Measurements from ENCODE around the gene PCNX3.

The PCNX3 gene

GRCh38 chr11:65599955-65600246, 15.7 kb upstream of the PCNX3 start:
- no peaks in the 10 kb centered on the region for H3K9me3 ChIP-seq (ENCODE audit: control insufficient read depth, insufficient read depth, low read length)
- H3K36me3 ChIP-seq (ENCODE audit: insufficient read depth, low read length), result no peaks in the 10 kb centered on the region
- no peak overlapping the region for H3K9ac ChIP-seq (ENCODE audit: low read depth, low read length)
- H3K4me1 ChIP-seq (ENCODE audit: insufficient read depth, low read length), result no peaks in the 10 kb centered on the region

GRCh38 chr11:65604258-65604657, 11.3 kb upstream of the PCNX3 start:
- peaks cover 5% of the 10 kb centered on the region; the same call in 1 of the 2 replicates for H3K36me3 ChIP-seq (ENCODE audit: insufficient read depth, low read length)
- no peaks in the 10 kb centered on the region for H3K9me3 ChIP-seq (ENCODE audit: control insufficient read depth, insufficient read depth, low read length)
- H3K4me1 ChIP-seq (ENCODE audit: insufficient read depth, low read length), result no peaks in the 10 kb centered on the region
- H3K9ac ChIP-seq (ENCODE audit: low read depth, low read length), result no peak overlapping the region

- no peaks in the 10 kb centered on the region for H3K9me3 ChIP-seq (ENCODE audit: control insufficient read depth, insufficient read depth, low read length)
- peaks cover 5% of the 10 kb centered on the region; the same call in 1 of the 2 replicates for H3K36me3 ChIP-seq (ENCODE audit: insufficient read depth, low read length)
- H3K9ac ChIP-seq (ENCODE audit: low read depth, low read length), result peak overlapping the region; percentile 32; the same call in 1 of the 2 replicates
- peaks cover 4% of the 10 kb centered on the region; the same call in 1 of the 2 replicates for H3K4me1 ChIP-seq (ENCODE audit: insufficient read depth, low read length)
Measured at GRCh38 chr11:65606876-65607613, 8.5 kb upstream of the PCNX3 start.

- H3K9ac ChIP-seq (ENCODE audit: low read depth, low read length), result peak overlapping the region; percentile 32; the same call in 1 of the 2 replicates
- peaks cover 12% of the 10 kb centered on the region; the same call in 1 of the 2 replicates for H3K4me1 ChIP-seq (ENCODE audit: insufficient read depth, low read length)
- peaks cover 5% of the 10 kb centered on the region; the same call in 1 of the 2 replicates for H3K36me3 ChIP-seq (ENCODE audit: insufficient read depth, low read length)
- no peaks in the 10 kb centered on the region for H3K9me3 ChIP-seq (ENCODE audit: control insufficient read depth, insufficient read depth, low read length)
Measured at GRCh38 chr11:65607614-65608426, 7.8 kb upstream of the PCNX3 start.

GRCh38 chr11:65609229-65609628, 6.3 kb upstream of the PCNX3 start:
- no peak overlapping the region for H3K9ac ChIP-seq (ENCODE audit: low read depth, low read length)
- H3K9me3 ChIP-seq (ENCODE audit: control insufficient read depth, insufficient read depth, low read length), result no peaks in the 10 kb centered on the region
- H3K36me3 ChIP-seq (ENCODE audit: insufficient read depth, low read length), result peaks cover 5% of the 10 kb centered on the region; the same call in 1 of the 2 replicates
- H3K4me1 ChIP-seq (ENCODE audit: insufficient read depth, low read length), result peaks cover 12% of the 10 kb centered on the region; the same call in 1 of the 2 replicates

- peaks cover 12% of the 10 kb centered on the region; the same call in 1 of the 2 replicates for H3K4me1 ChIP-seq (ENCODE audit: insufficient read depth, low read length)
- no peak overlapping the region for H3K9ac ChIP-seq (ENCODE audit: low read depth, low read length)
- H3K36me3 ChIP-seq (ENCODE audit: insufficient read depth, low read length), result peaks cover 5% of the 10 kb centered on the region; the same call in 1 of the 2 replicates
Measured at GRCh38 chr11:65609665-65610064, 5.9 kb upstream of the PCNX3 start.

GRCh38 chr11:65610404-65610803, 5.2 kb upstream of the PCNX3 start:
- Histone ChIP-seq H3K4me1 (ENCODE audit: insufficient read depth, low read length) (peaks cover 12% of the 10 kb centered on the region; the same call in 1 of the 2 replicates), H3K9ac (ENCODE audit: low read depth, low read length) (no peak overlapping the region)

More at GRCh38 chr11:65609665-65610064, 5.9 kb upstream of the PCNX3 start:
- no peaks in the 10 kb centered on the region for H3K9me3 ChIP-seq (ENCODE audit: control insufficient read depth, insufficient read depth, low read length)

GRCh38 chr11:65611028-65611757, 4.4 kb upstream of the PCNX3 start:
- no peaks in the 10 kb centered on the region for H3K9me3 ChIP-seq (ENCODE audit: control insufficient read depth, insufficient read depth, low read length)
- H3K9ac ChIP-seq (ENCODE audit: low read depth, low read length), result no peak overlapping the region
- peaks cover 12% of the 10 kb centered on the region; the same call in 1 of the 2 replicates for H3K4me1 ChIP-seq (ENCODE audit: insufficient read depth, low read length)
- H3K36me3 ChIP-seq (ENCODE audit: insufficient read depth, low read length), result peaks cover 3% of the 10 kb centered on the region; the same call in 1 of the 2 replicates

More at GRCh38 chr11:65610404-65610803, 5.2 kb upstream of the PCNX3 start:
- Histone ChIP-seq H3K36me3 (ENCODE audit: insufficient read depth, low read length) (peaks cover 4% of the 10 kb centered on the region; the same call in 1 of the 2 replicates), H3K9me3 (ENCODE audit: control insufficient read depth, insufficient read depth, low read length) (no peaks in the 10 kb centered on the region)

- Histone ChIP-seq H3K9ac (ENCODE audit: low read depth, low read length) (no peak overlapping the region), H3K9me3 (ENCODE audit: control insufficient read depth, insufficient read depth, low read length) (no peaks in the 10 kb centered on the region), H3K36me3 (ENCODE audit: insufficient read depth, low read length) (peaks cover 3% of the 10 kb centered on the region; the same call in 1 of the 2 replicates), H3K4me1 (ENCODE audit: insufficient read depth, low read length) (peaks cover 12% of the 10 kb centered on the region; the same call in 1 of the 2 replicates)
Measured at GRCh38 chr11:65611758-65612603, 3.6 kb upstream of the PCNX3 start.

- H3K36me3 ChIP-seq (ENCODE audit: insufficient read depth, low read length), result peaks cover 7% of the 10 kb centered on the region; the same call in 1 of the 2 replicates
- H3K9ac ChIP-seq (ENCODE audit: low read depth, low read length), result no peak overlapping the region
- H3K9me3 ChIP-seq (ENCODE audit: control insufficient read depth, insufficient read depth, low read length), result no peaks in the 10 kb centered on the region
- peaks cover 12% of the 10 kb centered on the region; the same call in 1 of the 2 replicates for H3K4me1 ChIP-seq (ENCODE audit: insufficient read depth, low read length)
Measured at GRCh38 chr11:65612691-65613090, 2.9 kb upstream of the PCNX3 start.

GRCh38 chr11:65613091-65613928, 2.3 kb upstream of the PCNX3 start:
- peak overlapping the region; percentile 84 for H3K9ac ChIP-seq (ENCODE audit: low read depth, low read length)
- peaks cover 11% of the 10 kb centered on the region; the same call in 1 of the 2 replicates for H3K36me3 ChIP-seq (ENCODE audit: insufficient read depth, low read length)
- no peaks in the 10 kb centered on the region for H3K9me3 ChIP-seq (ENCODE audit: control insufficient read depth, insufficient read depth, low read length)
- H3K4me1 ChIP-seq (ENCODE audit: insufficient read depth, low read length), result peaks cover 12% of the 10 kb centered on the region; the same call in 1 of the 2 replicates

GRCh38 chr11:65615950-65616574, 486 bp downstream of the PCNX3 start:
- Histone ChIP-seq H3K9ac (ENCODE audit: low read depth, low read length) (peak overlapping the region; percentile 68), H3K9me3 (ENCODE audit: control insufficient read depth, insufficient read depth, low read length) (no peaks in the 10 kb centered on the region), H3K36me3 (ENCODE audit: insufficient read depth, low read length) (peaks cover 8% of the 10 kb centered on the region; the same call in 1 of the 2 replicates), H3K4me1 (ENCODE audit: insufficient read depth, low read length) (peaks cover 12% of the 10 kb centered on the region; the same call in 1 of the 2 replicates)
